DOHH2 (cell line): ENCODE data around the gene DNAJC17.

ENCODE experiments used
- CTCF ChIP-seq: fragments of 200-600 bp; sonication (generic); IDR thresholded peaks from one replicate; pipeline ENCODE4 v1.5.1; 2014; ENCODE audit warnings: antibody characterized with exemption, mild to moderate bottlenecking, low read depth, low read length; ENCODE audit not compliant: poor library complexity, severe bottlenecking
- EZH2phosphoT487 ChIP-seq: fragments of 200-600 bp; sonication (generic); IDR thresholded peaks from 2 replicates; pipeline ENCODE4 v1.6.1; 2017; ENCODE audit warnings: borderline replicate concordance, mild to moderate bottlenecking, antibody characterized with exemption, low read length, moderate library complexity, mixed read lengths

- TF ChIP-seq CTCF, result no peak
- no peak for TF ChIP-seq EZH2phosphoT487
Measured at GRCh38 chr15:40789119-40789518, 18.2 kb downstream of the DNAJC17 start.
